HG03103 (cell line): ENCODE measurements around the gene NRXN2.

ENCODE experiments used
- ATAC-seq: cut with Tn5 transposase; IDR thresholded peaks from one replicate; pipeline ENCODE4 v1.9.1; 2021; ENCODE audit warnings: low read depth; ENCODE audit not compliant: unreplicated experiment

The NRXN2 gene

GRCh38 chr11:64759722-64760719, 37.0 kb upstream of the NRXN2 start, which contains the start of gene PYGM:
PYGM (minus strand) TSS chr11:64759974; CDS start chr11:64759898, 76 bp downstream.
- no peak for ATAC-seq

- ATAC-seq = no peak
These were observed 36.2 kb upstream of the NRXN2 start for GRCh38 chr11:64759131-64759721.

- no peak for ATAC-seq
These were observed 35.5 kb upstream of the NRXN2 start for GRCh38 chr11:64758330-64759079.

GRCh38 chr11:64757549-64758329, 34.7 kb upstream of the NRXN2 start:
- no peak for ATAC-seq

- no peak for ATAC-seq
These were observed 32.8 kb upstream of the NRXN2 start for GRCh38 chr11:64755681-64756361.

- no peak for ATAC-seq
These were observed 32.1 kb upstream of the NRXN2 start for GRCh38 chr11:64754919-64755662.

- no peak for ATAC-seq
These were observed 31.3 kb upstream of the NRXN2 start for GRCh38 chr11:64754124-64754918.

- no peak for ATAC-seq
These were observed 30.6 kb upstream of the NRXN2 start for GRCh38 chr11:64753380-64754123.

- no peak for ATAC-seq
These were observed 30.0 kb upstream of the NRXN2 start for GRCh38 chr11:64753019-64753379.

GRCh38 chr11:64752175-64752970, 29.4 kb upstream of the NRXN2 start:
- no peak for ATAC-seq

GRCh38 chr11:64751580-64751979, 28.6 kb upstream of the NRXN2 start:
- ATAC-seq = no peak

GRCh38 chr11:64751136-64751535, 28.1 kb upstream of the NRXN2 start:
- no peak for ATAC-seq

GRCh38 chr11:64750361-64751054, 27.5 kb upstream of the NRXN2 start:
- ATAC-seq = no peak

- ATAC-seq = no peak
These were observed 25.1 kb upstream of the NRXN2 start for GRCh38 chr11:64747961-64748665.

- ATAC-seq = no peak
These were observed 23.5 kb upstream of the NRXN2 start for GRCh38 chr11:64746486-64746885.
